ENCODE measurements around the gene RTCA.

GRCh38 chr1:100253552-100253951 lies 12.5 kb upstream of the RTCA start:
- TF ChIP-seq POLR2A (IDR thresholded peaks at IDR 0.05) (no peak), CTCF (IDR thresholded peaks at IDR 0.05) (no peak)

Measured in heart left ventricle (tissue), 13 donors.